ENCODE data around the gene NFIB.

DNA sequence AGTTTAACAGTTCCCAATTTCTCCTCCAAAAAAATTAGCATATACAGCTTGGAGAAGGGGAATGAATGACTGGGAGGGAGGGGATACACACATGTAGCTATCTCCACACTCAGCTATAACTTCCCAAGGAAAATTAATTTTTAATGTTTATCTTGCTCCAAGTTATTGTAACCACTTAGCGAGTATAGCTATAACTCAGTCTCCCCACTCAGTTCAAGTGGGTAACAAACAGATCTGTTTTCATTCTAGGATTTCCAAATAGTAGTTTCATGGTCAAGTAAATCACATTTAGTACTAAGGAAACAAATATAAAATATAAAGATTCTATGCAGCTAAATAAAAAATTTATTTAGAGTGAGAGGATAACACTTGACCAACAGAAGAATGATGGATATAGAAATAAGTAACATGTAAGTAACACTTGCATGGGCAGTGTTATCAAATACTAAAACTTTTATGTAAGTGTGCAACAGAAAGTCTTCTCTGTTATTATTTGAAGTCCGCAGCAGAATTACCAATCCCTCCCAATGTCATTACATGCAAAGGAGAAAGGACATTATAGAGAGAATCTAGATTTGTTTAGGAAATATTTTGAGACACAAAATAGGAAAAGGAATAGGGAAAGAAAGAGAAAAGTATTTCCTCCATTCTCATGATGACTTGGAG, 10.2 kb upstream of the NFIB start:
- TF ChIP-seq POLR2A (IDR thresholded peaks at IDR 0.05) (no peak), CTCF (IDR thresholded peaks at IDR 0.05) (no peak)

All from body of pancreas (tissue), 4 donors.